Measurements from ENCODE around the gene MMAB. TPM values are rescaled to one million over a fixed set of nuclear protein-coding genes. Genes with fewer than 3 reads are reported as not detected.

Gene MMAB
- total and polyA plus RNA-seq, 10 of the 15 experiments (the other 5 are each of a cell fraction or from before 2014, with no cell fraction given), result 10.6 to 65.3 (median 45.2) TPM

DNA sequence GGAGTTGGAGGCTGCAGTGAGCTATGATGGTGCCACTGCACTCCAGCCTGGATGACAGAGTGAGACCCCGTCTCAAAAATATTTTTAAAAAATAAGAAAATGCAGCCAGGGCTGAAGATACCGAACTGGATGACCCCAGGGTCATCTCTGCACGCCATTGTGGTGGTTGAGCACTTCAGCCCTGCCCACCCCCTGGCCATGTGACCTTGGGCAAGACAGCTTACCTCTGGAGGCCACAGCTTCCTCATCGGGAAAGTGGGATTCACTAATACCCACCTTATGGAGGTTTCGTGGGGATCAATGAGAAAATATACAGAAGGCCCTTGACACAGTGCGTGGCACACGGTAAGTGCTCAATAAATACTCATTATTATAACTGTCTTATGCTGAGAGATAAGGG, 25.8 kb upstream of the MMAB start (continued):
- TF ChIP-seq BACH1 (IDR thresholded peaks at IDR 0.05; ENCODE audit: borderline replicate concordance) (no peak), HDAC2 (IDR thresholded peaks at IDR 0.05) (no peak)

DNA sequence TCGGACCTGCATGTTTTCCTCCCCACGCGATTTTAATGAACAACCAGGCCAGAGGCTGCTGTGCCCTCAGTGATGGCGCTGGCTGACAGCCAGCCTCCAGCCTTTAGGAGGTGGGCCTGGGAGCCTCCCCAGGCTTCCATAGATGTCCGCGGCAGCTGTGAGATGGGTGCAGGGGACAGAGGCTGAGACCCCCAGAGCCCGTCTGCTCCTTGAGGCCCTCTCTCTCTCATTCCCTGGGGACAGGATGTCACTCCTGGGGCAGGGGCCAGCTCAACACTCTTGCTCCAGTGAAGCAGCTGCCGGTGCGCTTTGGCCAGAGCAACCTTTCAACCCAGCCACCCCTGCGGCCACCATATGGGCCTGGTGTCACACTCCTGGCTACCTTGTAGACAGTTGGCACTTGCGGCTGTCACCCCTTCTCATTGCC, 25.1 kb upstream of the MMAB start:
- no peak for TF ChIP-seq ZNF207 (IDR thresholded peaks at IDR 0.05; ENCODE audit: borderline replicate concordance)
- no peak for TF ChIP-seq RFX5 (IDR thresholded peaks at IDR 0.05; ENCODE audit: low read depth, low read length)
- TF ChIP-seq, protein P1, sequence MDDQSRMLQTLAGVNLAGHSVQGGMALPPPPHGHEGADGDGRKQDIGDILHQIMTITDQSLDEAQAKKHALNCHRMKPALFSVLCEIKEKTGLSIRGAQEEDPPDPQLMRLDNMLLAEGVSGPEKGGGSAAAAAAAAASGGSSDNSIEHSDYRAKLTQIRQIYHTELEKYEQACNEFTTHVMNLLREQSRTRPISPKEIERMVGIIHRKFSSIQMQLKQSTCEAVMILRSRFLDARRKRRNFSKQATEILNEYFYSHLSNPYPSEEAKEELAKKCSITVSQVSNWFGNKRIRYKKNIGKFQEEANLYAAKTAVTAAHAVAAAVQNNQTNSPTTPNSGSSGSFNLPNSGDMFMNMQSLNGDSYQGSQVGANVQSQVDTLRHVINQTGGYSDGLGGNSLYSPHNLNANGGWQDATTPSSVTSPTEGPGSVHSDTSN (IDR thresholded peaks at IDR 0.05; ENCODE audit: insufficient replicate concordance, low read depth, low read length), result no peak
- no peak for TF ChIP-seq FOXK2 (IDR thresholded peaks at IDR 0.05)
- TF ChIP-seq BRCA1 (IDR thresholded peaks at IDR 0.05; ENCODE audit: low read depth, low read length), result no peak
- TF ChIP-seq PAX8 (IDR thresholded peaks at IDR 0.05), result no peak
- no peak for TF ChIP-seq NRF1 (conservative IDR thresholded peaks at IDR 0.05; ENCODE audit: low read depth, low read length)
- TF ChIP-seq TCF12 (IDR thresholded peaks at IDR 0.05; ENCODE audit: low read depth, low read length), result no peak
- TF ChIP-seq HDGF (IDR thresholded peaks at IDR 0.05), result no peak
- TF ChIP-seq KAT2A (conservative IDR thresholded peaks at IDR 0.05; ENCODE audit: control insufficient read depth, low read depth, low read length), result no peak
- no peak for TF ChIP-seq ZNF217 (IDR thresholded peaks at IDR 0.05)
- no peak for TF ChIP-seq ATF7 (IDR thresholded peaks at IDR 0.05; ENCODE audit: low read depth)
- TF ChIP-seq SMAD1 (IDR thresholded peaks at IDR 0.05; ENCODE audit: low read depth, partially characterized antibody), result no peak
- TF ChIP-seq, protein P2, sequence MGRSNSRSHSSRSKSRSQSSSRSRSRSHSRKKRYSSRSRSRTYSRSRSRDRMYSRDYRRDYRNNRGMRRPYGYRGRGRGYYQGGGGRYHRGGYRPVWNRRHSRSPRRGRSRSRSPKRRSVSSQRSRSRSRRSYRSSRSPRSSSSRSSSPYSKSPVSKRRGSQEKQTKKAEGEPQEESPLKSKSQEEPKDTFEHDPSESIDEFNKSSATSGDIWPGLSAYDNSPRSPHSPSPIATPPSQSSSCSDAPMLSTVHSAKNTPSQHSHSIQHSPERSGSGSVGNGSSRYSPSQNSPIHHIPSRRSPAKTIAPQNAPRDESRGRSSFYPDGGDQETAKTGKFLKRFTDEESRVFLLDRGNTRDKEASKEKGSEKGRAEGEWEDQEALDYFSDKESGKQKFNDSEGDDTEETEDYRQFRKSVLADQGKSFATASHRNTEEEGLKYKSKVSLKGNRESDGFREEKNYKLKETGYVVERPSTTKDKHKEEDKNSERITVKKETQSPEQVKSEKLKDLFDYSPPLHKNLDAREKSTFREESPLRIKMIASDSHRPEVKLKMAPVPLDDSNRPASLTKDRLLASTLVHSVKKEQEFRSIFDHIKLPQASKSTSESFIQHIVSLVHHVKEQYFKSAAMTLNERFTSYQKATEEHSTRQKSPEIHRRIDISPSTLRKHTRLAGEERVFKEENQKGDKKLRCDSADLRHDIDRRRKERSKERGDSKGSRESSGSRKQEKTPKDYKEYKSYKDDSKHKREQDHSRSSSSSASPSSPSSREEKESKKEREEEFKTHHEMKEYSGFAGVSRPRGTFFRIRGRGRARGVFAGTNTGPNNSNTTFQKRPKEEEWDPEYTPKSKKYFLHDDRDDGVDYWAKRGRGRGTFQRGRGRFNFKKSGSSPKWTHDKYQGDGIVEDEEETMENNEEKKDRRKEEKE (IDR thresholded peaks at IDR 0.05), result no peak
- no peak for ATAC-seq
- no TSS peak for BruUV-seq (replicated peaks)
- H3K36me3 ChIP-seq (ENCODE audit: control insufficient read depth in 2 of 2, insufficient read depth in 2 of 2, low read length in 1 of 2), result peaks cover 0 to 4% of the 10 kb centered on the region in 2 experiments; a peak in 2 of 4 replicates
- no peak overlapping the region for H2AFZ ChIP-seq (ENCODE audit: control insufficient read depth, low read depth, low read length)
- H3K4me2 ChIP-seq (ENCODE audit: control insufficient read depth, insufficient read depth), result no peak overlapping the region
- SMC1A ChIA-PET (ENCODE audit: uncharacterized antibody, unreplicated experiment), result interaction anchor here (0.6 to 2.7 kb wide), 3 partner anchors 176 to 247 kb away, joined by 3 to 14 read pairs (median 3); no protein-coding TSS in a partner anchor
- H4K20me1 ChIP-seq (ENCODE audit: control insufficient read depth, insufficient read depth), result no peaks in the 10 kb centered on the region
- H3K27me3 ChIP-seq (replicated peaks in 1 of 2; ENCODE audit: control insufficient read depth in 2 of 2, insufficient read depth in 2 of 2, low read length in 1 of 2), result no peaks in the 10 kb centered on the region
- WGBS (ENCODE audit: insufficient coverage, insufficient replicate concordance, low lambda C conversion rate, missing lambda C conversion rate), result 91% methylated on average over 11 of the region's 11 CpGs
- CTCF ChIA-PET, result interaction anchor here (0.6 to 3.2 kb wide), 26 partner anchors 8 to 285 kb away, joined by 3 to 24 read pairs (median 6); partner anchors contain the start of genes MMAB and MVK
- RAD21 ChIA-PET (ENCODE audit: unreplicated experiment), result interaction anchor here (1.3 to 3.6 kb wide), 2 partner anchors 172 to 177 kb away, joined by 4 to 16 read pairs; no protein-coding TSS in a partner anchor
- POLR2A ChIA-PET, result no interaction called here
- H3K9ac ChIP-seq (ENCODE audit: control insufficient read depth, insufficient read depth, low read length), result no peak overlapping the region
- H3K4me1 ChIP-seq (ENCODE audit: control insufficient read depth, insufficient read depth, low read length), result peaks cover 4% of the 10 kb centered on the region; the same call in 1 of the 2 replicates
- no peak overlapping the region for H3K4me3 ChIP-seq
- FAIRE-seq, result no peak
- H3K27ac ChIP-seq (ENCODE audit: control insufficient read depth, insufficient read depth), result no peak overlapping the region
- H3K9me3 ChIP-seq (replicated peaks; ENCODE audit: control insufficient read depth, insufficient read depth, low read length), result no peaks in the 10 kb centered on the region
- intact Hi-C loops (cut with micrococcal nuclease; ENCODE audit: unreplicated experiment) (no loop called here), in situ Hi-C loops (cut with MboI) (no loop called here)
- no peak for DNase-seq (ENCODE audit: low read depth, low spot score)
- no peaks in the 10 kb centered on the region for H3K79me2 ChIP-seq (ENCODE audit: control insufficient read depth, insufficient read depth, low read length)

Measured in GM12878 (cell line).